Stimulated activated CD4-positive, alpha-beta T cell treated with anti-CD3 and anti-CD28 coated beads, Interleukin-2, amount 100 ng/mL, for 24 hours (primary cell): ENCODE results near the gene KSR1.

Experiments used
- DNase-seq, 2 donors: peaks; one replicate each; pipeline ENCODE4 v3.0.0-alpha.2; 2020

The KSR1 gene

GRCh38 chr17:27520491-27521185, 64.4 kb downstream of the KSR1 start:
- DNase-seq: no peak

DNA sequence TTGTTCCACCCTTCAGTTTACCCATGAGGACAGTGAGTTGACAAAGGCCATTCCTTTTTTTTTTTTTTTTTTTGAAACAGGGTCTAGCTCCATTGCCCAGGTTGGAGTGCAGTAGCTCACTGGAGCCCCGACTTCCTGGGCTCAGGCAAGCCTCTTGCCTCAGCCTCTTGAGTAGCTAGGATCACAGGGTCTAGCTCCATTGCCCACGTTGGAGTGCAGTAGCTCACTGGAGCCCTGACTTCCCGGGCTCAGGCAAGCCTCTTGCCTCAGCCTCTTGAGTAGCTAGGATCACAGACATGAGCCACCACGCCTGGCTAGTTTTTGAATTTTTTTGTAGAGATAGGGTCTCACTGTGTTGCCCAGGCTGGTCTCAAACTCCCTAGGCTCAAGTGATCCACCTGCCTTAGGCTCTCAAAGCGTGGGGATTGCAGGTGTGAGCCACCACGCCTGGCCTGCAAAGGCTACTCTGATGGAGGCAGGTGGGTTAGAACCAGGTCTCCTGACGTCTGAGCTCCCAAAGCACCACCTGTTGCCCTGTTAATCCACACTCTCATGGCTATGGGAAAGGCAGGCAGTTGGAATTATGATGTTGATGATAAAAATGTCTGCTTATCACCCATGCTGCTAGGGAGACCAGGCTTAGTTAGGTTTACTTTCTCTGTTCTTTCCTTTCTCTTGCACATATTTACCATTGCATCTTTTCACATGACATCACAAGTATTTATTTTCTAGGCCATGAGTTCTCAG, 65.2 kb downstream of the KSR1 start:
- DNase-seq: no peak

DNA sequence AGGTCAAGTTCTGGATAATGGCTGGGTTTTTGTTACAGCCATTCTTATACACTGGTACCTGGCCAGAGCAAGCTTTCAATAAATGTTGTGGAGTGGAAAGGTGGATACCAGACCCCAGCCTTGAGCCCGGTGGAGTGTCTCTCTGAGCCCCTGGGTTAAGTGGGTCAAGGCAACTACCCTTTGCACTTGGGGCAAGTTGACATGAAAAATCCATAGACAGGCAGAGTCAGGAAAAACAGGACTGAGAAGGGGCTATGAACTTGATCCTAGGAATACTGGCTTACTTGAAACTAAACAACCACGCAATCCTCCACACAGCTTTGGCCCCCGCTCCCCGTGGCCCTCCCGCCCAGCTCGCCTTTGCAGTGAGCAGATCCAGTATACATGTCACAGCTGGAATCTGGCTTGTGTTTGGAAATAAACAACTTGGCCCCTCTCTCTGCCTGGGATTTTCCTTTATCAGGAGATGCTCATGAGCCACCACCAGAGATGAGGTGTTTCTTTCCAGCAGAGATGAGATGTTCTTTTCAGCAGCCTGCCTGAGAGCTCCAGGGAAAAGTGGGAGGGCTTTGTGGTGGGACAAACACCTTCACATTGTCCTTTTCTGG, 65.9 kb downstream of the KSR1 start:
- no peak for DNase-seq

DNA sequence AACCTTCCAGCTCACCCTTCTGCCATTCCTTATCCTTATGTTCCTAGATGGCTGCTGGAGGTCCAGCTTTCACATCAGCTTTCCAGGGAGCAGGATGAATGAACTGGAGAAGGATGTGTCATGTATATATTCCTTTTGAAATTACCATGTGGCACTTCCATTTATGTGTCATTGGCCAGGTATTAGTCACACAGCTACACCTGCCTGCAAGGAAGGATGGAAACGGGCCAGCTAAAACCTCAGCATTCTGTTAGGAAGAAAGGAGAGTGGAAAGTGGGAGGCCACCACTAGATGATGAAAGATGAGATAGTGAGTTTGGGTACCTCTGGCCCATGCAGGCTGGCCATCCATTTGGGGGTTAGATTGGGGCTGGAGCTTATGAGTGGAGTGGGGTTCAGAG, 67.5 kb downstream of the KSR1 start:
- DNase-seq: no peak

- no peak for DNase-seq
These were observed 68.3 kb downstream of the KSR1 start for GRCh38 chr17:27524594-27524993.

GRCh38 chr17:27525316-27525715, 69.1 kb downstream of the KSR1 start:
- no peak for DNase-seq

DNA sequence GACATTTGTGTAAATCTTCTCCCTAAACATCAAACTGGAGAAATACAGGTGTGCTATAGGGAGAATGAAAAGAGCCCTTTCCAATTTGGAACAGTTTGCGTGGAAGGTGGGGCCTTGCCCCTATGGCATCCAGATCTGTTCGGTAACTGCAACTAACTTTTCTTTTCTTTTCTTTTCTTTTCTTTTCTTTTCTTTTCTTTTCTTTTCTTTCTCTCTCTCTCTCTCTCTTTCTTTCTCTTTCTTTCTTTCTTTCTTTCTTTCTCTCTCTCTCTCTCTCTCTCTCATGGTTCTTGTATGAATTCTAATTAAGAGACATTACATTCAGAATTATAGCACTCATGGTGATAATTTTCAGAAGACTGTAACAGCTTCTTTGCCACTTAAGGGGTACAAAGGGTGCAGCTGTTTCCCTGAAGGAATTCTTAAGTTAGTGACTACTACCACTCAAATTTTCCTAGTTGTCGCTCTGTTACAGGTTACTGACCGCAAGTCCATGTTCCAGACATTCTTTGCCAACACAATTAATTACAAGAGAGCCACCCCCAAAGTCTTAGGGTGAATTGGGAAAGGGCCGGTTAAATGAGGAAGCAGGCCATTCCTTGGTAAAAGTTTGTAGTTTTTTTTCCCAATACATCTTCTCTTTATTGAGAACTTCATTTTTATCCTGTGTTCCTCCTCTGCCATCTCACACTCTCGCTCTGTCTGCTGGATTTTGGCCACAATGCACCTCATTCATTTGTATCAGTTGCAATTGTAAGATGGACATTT, 69.8 kb downstream of the KSR1 start:
- no peak for DNase-seq

DNA sequence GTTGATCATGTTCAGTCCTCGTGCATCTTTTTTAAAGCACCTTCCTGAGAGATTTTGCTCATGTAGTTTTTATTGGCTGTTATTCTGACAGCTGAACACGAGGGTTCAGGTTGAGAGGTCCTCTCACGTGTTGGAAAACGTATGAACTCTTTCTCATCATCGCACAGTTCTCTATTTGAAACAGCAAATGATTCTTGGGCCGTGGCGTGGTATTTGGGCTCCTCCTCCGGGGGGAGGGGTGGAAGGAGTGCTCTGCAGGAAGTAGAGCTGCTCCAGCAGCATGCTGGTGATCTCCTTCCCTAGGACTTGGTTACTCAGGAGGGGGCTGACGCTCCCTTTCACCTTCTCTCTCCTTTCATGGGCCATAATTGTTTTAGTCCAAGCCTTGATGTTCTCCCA, 70.4 kb downstream of the KSR1 start:
- peak; percentile 37 to 58 for DNase-seq

DNA sequence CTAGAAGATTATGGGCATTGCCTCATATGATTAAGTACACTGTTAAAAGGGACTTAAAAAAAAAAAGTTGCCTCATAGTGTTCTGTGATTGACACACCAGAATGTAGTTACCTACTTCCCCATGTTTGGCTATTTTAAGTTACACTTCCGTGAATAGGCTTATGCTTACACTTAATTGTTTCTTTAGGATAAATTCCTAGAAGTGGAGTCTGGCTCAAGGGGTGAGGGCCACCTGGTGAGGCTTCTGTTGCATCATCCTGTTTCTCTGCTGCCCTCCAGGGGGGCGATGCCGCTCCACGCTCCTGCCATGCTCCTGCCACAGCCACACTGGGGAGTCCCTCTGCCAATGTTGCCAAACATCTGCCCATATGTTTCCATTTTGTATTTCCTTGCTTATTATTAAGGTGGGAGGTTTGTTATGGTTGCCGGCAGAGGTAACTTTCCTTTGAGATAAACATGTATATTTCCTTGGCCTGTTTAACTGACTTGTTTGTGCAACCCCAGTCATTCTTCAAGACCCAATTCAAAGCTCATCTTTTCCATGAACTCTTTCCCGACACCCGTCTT, 73.1 kb downstream of the KSR1 start:
- no peak for DNase-seq

DNA sequence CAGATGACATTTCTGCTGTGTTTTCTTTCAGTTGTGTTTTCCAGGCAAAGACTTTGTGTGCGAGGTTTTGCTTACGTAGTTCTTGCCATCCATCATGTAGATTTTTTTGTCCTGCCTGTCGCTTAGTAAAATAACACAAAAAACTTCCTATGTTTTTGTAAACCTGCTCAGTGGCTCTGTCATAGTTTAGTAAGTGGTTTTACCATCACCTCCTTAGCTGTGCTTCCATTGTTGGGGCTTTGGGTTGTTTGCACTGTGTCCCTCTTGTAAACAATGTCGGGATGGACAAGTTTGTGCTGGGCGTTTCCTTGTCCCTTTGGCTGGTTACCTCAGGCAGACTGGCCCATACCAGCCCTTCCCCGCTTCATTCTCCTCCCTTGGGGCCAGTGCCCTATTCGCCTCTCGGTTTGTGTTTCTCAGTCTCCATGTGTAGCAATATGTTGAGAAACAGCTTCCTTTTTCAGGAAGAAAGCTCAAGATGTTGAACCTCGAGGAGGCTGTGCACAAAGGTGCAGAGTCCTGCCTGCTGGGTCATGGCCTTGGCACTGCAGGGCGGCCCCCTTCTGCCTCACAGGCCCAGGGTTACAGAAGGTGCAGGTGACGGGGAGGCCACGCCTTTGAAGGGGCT, 74.6 kb downstream of the KSR1 start:
- DNase-seq: no peak

GRCh38 chr17:27531469-27531961, 75.3 kb downstream of the KSR1 start:
- no peak for DNase-seq

GRCh38 chr17:27532269-27533263, 76.3 kb downstream of the KSR1 start:
- DNase-seq: no peak

DNA sequence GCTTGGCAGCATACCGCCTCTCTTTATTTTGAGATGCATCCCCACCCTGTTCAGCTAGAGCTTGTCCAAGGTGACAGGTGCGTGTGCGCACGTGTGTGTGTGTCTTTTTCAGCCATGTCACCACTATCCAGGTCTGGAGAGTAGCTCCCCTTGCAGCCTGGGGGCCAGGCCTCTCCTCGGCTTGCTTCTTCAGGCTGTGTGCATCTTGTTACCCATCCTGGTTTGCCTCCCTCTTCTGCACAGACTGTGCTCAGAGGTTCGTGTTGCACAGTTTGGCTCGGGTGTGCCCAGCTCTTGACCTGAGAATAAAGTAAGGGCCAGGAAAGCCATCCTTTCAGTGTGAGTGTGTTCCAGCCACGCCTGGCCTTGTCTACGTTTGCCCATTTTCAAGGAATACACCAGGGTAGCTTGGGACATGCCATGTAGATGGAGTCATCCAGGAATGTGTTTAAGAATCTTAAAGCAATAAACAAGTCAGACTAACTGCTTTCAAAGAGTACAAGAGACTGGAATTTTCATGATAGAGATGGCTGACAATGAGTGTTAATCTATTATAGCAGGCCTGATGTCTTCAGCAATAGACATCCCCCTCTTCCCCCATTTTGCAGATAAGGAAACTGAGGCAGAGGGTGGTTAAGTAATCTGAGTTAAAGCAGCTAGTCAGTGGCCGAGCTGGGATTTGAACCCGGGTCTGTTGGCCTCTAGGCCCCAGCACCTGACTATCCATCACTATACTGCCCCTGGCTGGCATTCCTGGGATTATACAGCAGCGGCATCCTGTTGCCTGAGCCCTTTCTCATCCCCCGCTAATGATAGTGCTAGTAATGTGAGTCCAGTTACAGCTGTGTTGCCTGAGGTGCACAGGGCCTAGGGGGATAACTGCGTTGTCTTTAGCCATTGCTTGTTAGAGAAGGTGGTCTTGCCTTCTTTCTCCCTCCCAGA, 77.9 kb downstream of the KSR1 start:
- no peak for DNase-seq

DNA sequence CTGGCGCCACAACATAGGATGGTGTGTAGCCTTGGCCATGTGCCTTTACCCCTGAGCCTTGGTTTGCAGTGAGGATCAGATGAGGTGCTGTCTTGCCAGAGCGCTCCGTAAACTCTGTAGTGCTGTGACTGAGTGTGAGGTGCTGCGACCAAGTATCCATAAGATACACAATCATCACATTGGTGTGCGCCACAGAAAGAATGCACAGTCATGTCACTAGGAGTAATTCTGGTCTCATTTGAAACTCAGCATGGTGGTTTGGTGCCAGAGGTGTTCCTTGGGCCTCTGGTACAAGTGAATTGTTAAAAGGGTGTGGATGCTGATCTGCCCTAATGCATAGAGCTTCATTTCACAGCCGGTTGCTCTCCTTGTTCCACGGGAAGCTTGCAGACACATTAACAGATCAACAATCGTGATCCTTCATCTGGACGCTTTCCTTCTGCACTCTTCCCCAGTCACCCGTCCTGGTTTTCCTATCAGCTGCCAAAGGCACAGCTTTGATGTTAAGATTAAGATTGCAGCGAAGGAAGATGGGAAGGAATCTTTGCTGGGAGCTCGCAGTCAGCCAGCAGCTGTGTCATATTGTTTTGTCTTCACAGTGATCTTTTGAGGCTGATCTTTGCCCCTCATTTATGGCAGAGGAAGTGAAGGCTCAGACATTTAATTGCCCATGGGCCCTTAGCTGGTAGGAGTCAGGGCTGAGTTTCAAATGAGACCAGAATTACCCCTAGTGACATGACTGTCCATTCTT, 79.1 kb downstream of the KSR1 start:
- DNase-seq: no peak

- DNase-seq: no peak
These were observed 79.7 kb downstream of the KSR1 start for GRCh38 chr17:27535975-27536374.

- no peak for DNase-seq
These were observed 80.5 kb downstream of the KSR1 start for GRCh38 chr17:27536781-27537180.

- DNase-seq: no peak
These were observed 82.1 kb downstream of the KSR1 start for GRCh38 chr17:27538156-27538955.

- no peak for DNase-seq
These were observed 82.9 kb downstream of the KSR1 start for GRCh38 chr17:27539152-27539551.
